ENCODE results near the gene BEST3.

GRCh38 chr12:69738351-69739286 is 39.5 kb upstream of the BEST3 start, which contains the start of gene RAB3IP:
- TF ChIP-seq POLR2A (IDR thresholded peaks at IDR 0.05) (no peak), EP300 (IDR thresholded peaks at IDR 0.05) (no peak)
- TF ChIP-seq, protein P1, sequence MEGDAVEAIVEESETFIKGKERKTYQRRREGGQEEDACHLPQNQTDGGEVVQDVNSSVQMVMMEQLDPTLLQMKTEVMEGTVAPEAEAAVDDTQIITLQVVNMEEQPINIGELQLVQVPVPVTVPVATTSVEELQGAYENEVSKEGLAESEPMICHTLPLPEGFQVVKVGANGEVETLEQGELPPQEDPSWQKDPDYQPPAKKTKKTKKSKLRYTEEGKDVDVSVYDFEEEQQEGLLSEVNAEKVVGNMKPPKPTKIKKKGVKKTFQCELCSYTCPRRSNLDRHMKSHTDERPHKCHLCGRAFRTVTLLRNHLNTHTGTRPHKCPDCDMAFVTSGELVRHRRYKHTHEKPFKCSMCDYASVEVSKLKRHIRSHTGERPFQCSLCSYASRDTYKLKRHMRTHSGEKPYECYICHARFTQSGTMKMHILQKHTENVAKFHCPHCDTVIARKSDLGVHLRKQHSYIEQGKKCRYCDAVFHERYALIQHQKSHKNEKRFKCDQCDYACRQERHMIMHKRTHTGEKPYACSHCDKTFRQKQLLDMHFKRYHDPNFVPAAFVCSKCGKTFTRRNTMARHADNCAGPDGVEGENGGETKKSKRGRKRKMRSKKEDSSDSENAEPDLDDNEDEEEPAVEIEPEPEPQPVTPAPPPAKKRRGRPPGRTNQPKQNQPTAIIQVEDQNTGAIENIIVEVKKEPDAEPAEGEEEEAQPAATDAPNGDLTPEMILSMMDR (IDR thresholded peaks at IDR 0.05), result peak in 3 of 7 experiments; percentile 61 to 81 (median 73)
